Testis (tissue), 3 donors: ENCODE data around the gene LRP8. TPM values are rescaled to one million over a fixed set of nuclear protein-coding genes. Genes with fewer than 3 reads are reported as not detected.
A peak's percentile ranks its signal among the peaks of the same experiment; 100 is the strongest.

Source experiments
- DNase-seq: peaks from one replicate; pipeline ENCODE4 v3.0.0-alpha.2; 2019
- H3K27ac ChIP-seq, 2 donors: fragments of 200-600 bp; sonication (generic); one replicate each; pipeline ENCODE4 v1.5.1; 2019
- H3K27me3 ChIP-seq: fragments of 200-600 bp; sonication (generic); one replicate; pipeline ENCODE4 v1.5.1; 2019
- H3K36me3 ChIP-seq: fragments of 200-600 bp; sonication (generic); one replicate; pipeline ENCODE4 v1.5.1; 2017; ENCODE audit warnings: low read depth; ENCODE audit errors: missing control alignments
- H3K4me1 ChIP-seq: fragments of 200-600 bp; sonication (generic); one replicate; pipeline ENCODE4 v1.5.1; 2019
- H3K4me3 ChIP-seq, 2 donors: fragments of 200-600 bp; sonication (generic); one replicate each; pipeline ENCODE4 v1.5.1; 2017 to 2019
- H3K9me3 ChIP-seq: fragments of 200-600 bp; sonication (generic); one replicate; pipeline ENCODE4 v1.5.1; 2017
- POLR2A ChIP-seq: fragments of 450-650 bp; IDR thresholded peaks from one replicate; pipeline ENCODE4 v1.6.1; 2017; ENCODE audit warnings: antibody characterized with exemption, mild to moderate bottlenecking, moderate library complexity
- WGBS, 2 donors: methylation state at CpG; one replicate each; pipeline ENCODE4 v1.1.5; 2018; 5-methylcytosine and 5-hydroxymethylcytosine counted together
- intact Hi-C: fragments of 100-400 bp; cut with DNase I; formaldehyde crosslinking; loops from one replicate; pipeline ENCODE4 v1.15.1; 2023; ENCODE audit warnings: low total_unique reads
- polyA plus RNA-seq: library from polyadenylated mRNA; stranded (reverse); fragments of 350-450 nt; fragmentation: Illumina TruSeq; extraction: RNeasy Lipid Tissue Mini Kit (QIAGEN cat#74804); gene quantifications from one replicate; pipeline ENCODE4 v1.2.3, GENCODE V29; 2014; ENCODE audit warnings: low read depth, low replicate concordance; ENCODE audit not compliant: insufficient read depth
- total RNA-seq, 2 donors: library from RNA; depleted of rRNA; stranded (reverse); fragments of >200 nt; gene quantifications; one replicate each; pipeline ENCODE4 v1.2.3, GENCODE V29; 2016
- TF ChIP-seq, protein P1 (sequence below), 3 experiments: fragments of 450-650 bp in 2 of 3; fragments of 200-600 bp in 1 of 3; sonication (generic) in 1 of 3; IDR thresholded peaks; one replicate each; pipeline ENCODE4 v1.5.1; 2016 to 2019; ENCODE audit warnings: antibody characterized with exemption in 3 of 3, mild to moderate bottlenecking in 2 of 3, moderate library complexity in 1 of 3

Gene LRP8
- total and polyA plus RNA-seq, 3 donors from 2014 or later: 64.3 to 253 (median 223) TPM

DNA sequence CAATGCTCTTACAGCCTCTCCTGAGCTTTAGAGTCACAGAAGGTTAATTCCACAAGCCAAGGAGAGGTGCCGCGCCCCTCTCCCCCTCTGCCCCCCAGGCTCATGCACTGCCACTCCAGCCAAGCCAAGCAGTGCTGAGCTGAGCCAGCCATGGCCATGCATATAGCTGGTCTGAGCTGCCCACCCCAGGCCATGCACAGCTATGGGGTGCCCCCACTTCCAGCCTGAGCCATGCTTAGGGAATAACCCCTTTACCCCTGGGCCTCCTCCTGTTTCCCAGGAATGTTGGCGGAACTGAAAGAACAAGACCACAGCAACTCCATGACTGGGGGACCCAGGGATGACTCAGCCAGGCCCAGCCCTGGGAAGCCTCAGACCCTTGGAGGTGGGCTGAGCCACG lies 55.5 kb downstream of the LRP8 start:
- peaks cover 5% of the 10 kb centered on the region for H3K4me1 ChIP-seq
- no peak overlapping the region for H3K27ac ChIP-seq
- WGBS, 2 donors: 97 to 98% methylated on average over 4 of the region's 4 CpGs
- H3K4me3 ChIP-seq: no peak overlapping the region
- no peak for TF ChIP-seq POLR2A
- TF ChIP-seq, protein P1, sequence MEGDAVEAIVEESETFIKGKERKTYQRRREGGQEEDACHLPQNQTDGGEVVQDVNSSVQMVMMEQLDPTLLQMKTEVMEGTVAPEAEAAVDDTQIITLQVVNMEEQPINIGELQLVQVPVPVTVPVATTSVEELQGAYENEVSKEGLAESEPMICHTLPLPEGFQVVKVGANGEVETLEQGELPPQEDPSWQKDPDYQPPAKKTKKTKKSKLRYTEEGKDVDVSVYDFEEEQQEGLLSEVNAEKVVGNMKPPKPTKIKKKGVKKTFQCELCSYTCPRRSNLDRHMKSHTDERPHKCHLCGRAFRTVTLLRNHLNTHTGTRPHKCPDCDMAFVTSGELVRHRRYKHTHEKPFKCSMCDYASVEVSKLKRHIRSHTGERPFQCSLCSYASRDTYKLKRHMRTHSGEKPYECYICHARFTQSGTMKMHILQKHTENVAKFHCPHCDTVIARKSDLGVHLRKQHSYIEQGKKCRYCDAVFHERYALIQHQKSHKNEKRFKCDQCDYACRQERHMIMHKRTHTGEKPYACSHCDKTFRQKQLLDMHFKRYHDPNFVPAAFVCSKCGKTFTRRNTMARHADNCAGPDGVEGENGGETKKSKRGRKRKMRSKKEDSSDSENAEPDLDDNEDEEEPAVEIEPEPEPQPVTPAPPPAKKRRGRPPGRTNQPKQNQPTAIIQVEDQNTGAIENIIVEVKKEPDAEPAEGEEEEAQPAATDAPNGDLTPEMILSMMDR (IDR thresholded peaks at IDR 0.05): no peak
- H3K27me3 ChIP-seq: no peaks in the 10 kb centered on the region
- intact Hi-C loops: no loop called here
- H3K9me3 ChIP-seq: no peaks in the 10 kb centered on the region
- no peak for DNase-seq
- H3K36me3 ChIP-seq: no peaks in the 10 kb centered on the region

DNA sequence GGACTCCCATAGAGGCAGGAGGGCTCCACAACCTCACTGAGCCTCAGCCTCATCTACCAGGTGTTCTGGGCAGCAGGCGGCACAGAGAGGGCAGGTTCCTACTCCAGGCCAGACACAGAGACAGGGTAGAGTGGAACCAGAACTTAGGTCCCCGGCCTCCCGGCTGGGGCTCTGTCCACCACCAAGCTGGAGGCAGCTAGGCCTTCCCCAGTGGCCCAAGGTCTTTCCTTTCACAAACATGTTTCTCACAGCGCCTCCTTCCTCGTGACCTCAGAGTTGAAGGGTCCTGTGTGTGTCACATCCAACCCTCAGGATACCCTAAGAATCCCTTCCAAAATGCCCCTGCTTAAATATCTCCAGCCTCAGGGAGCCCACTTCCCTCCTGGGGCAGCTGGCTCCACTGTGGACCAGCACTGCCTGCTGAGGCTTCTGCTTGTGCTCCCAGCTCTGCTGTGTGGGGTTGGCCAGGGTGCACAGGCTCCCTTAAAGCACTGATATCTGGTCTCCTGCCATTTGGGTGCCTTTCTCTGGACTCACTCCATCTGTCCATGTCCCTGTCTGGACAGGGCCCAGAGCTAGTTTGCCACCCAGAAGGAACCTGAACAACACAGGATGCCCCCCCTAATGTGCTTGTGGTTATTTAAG lies 56.3 kb downstream of the LRP8 start:
- intact Hi-C loops: no loop called here

DNA sequence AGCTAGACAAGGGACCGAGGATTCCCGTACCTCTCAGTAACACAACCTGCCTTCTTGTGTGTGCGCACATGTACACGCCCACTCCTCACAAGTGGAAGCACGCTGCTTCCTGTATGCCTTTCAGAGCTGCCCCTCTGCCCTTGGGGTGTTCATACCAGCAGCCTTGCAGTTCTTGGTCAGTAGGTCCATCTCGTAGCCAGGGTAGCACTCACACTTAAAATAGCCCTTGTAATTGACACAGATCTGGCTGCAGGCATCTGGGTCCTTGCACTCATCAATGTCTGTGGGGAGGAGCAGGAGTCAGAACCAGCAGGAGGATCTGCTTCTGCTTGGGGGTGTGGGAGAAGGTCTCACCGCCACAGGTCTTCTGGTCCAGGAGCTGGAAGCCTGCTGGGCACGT lies 57.0 kb downstream of the LRP8 start:
- Histone ChIP-seq H3K27me3 (no peaks in the 10 kb centered on the region), H3K27ac (no peak overlapping the region), H3K4me1 (peaks cover 5% of the 10 kb centered on the region), H3K36me3 (no peaks in the 10 kb centered on the region), H3K4me3 (no peak overlapping the region), H3K9me3 (no peaks in the 10 kb centered on the region)
- TF ChIP-seq, protein P1 (IDR thresholded peaks at IDR 0.05): no peak
- no peak for TF ChIP-seq POLR2A
- intact Hi-C loops: no loop called here
- no peak for DNase-seq
- 65 to 90% methylated on average over 7 to 8 of the region's 8 CpGs for WGBS, 2 donors

More for the DNA sequence above, 56.3 kb downstream of the LRP8 start:
- TF ChIP-seq, protein P1 (IDR thresholded peaks at IDR 0.05): no peak
- TF ChIP-seq POLR2A: no peak
- H3K4me3 ChIP-seq: no peak overlapping the region
- H3K27ac ChIP-seq: peak overlapping the region in 1 of 2 donors; percentile 19
- no peaks in the 10 kb centered on the region for H3K36me3 ChIP-seq
- no peaks in the 10 kb centered on the region for H3K9me3 ChIP-seq
- no peaks in the 10 kb centered on the region for H3K27me3 ChIP-seq
- WGBS, 2 donors: 89 to 93% methylated on average over 4 to 5 of the region's 5 CpGs
- H3K4me1 ChIP-seq: peaks cover 5% of the 10 kb centered on the region
- DNase-seq: no peak

DNA sequence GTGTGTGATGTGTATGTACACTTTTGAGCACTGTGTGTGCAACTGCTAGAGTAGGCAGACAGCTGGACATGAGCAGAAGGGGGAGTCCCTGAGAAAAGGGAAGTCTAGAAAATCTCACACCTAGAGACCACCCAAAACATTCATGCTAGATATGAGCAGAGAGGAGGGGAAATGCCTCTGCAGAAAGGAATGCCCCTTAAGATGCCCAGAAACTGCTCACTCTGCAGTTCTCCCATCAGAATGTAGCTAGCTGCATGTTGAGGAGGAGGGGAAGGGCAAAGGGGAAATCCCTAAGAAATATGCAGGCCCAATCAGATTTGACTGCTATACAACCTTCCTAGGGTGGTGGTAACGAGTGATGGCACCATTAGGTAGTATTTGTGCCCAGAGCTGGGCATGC lies 57.8 kb downstream of the LRP8 start:
- TF ChIP-seq POLR2A: no peak
- TF ChIP-seq, protein P1 (IDR thresholded peaks at IDR 0.05): no peak
- peaks cover 5% of the 10 kb centered on the region for H3K4me1 ChIP-seq
- no peaks in the 10 kb centered on the region for H3K9me3 ChIP-seq
- no peaks in the 10 kb centered on the region for H3K36me3 ChIP-seq
- 65 to 78% methylated on average over 1 of the region's 1 CpG for WGBS, 2 donors
- DNase-seq: no peak
- H3K27ac ChIP-seq: no peak overlapping the region
- H3K4me3 ChIP-seq: no peak overlapping the region
- no peaks in the 10 kb centered on the region for H3K27me3 ChIP-seq
- intact Hi-C loops: no loop called here

DNA sequence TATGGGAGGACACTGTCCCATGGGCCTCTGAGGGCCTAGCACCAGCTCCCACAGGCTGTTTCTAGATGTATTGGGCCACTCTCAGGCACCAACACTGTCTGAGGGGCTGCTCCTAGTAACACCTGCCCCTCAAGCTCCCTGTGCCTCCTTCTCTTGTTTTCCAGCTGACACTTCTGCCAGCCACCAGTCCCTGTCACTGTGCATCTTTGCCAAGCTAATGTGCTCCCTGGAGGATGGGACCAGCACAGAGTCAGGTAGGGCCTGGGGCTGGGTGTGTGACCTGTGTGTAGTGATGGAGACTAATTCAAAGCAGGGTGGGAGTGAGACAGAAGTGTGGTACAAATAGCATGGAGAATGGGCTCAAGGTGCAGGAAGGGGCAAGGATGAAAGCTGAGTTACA lies 60.1 kb downstream of the LRP8 start:
- Histone ChIP-seq H3K4me3 (no peak overlapping the region), H3K27ac (no peak overlapping the region), H3K36me3 (no peaks in the 10 kb centered on the region), H3K4me1 (peaks cover 5% of the 10 kb centered on the region), H3K27me3 (no peaks in the 10 kb centered on the region), H3K9me3 (no peaks in the 10 kb centered on the region)
- intact Hi-C loops: no loop called here
- TF ChIP-seq POLR2A: no peak
- TF ChIP-seq, protein P1 (IDR thresholded peaks at IDR 0.05): no peak
- no peak for DNase-seq
